ENCODE measurements around the gene BEAN1. TPM values are rescaled to one million over a fixed set of nuclear protein-coding genes. Genes with fewer than 3 reads are reported as not detected.

Gene BEAN1
- total RNA-seq, 1 experiment from 2014 or later, result 0.61 TPM

DNA sequence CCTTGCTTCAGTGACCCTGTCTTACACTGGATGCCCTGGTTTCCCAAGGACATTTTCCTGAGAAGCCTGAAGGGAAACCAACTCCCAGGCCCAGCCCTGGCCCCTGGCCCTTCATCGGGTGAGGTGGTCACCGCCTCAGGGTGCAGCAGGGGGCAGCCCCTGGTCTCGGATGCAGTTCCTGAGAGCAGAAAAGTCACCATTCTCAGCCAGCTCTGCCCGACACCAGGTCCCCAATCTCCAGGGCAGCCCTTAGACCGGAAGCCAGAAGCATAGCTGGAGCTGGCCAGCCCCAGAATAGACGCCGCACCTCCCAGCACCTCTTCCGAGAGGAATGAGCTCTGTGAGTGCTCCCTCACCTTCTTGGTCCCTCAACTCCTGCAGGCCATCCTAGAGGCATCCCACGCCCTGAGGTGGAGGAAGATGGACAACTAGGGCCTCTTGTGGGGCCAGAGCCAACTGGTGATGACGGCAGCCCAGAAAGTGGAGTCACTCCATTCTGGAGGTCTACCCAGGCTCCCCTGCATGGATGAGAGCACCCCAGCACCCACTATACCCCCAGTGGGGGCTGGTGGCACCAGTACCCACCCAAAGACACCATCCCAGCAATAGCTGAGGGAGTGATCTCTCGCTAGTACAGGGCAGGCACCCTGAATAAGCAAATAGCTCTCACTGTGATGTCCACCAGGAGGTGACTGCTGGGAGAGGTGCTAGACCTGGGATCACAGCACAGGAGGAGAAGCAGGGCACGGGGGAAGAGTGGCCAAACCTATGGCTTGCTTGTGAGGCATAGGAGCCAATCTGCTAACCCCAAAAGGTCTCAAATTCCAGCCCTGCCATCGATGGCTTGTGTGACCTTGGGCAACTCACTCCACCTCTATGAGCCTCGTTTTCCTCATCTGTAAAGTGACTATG lies 66.7 kb downstream of the BEAN1 start (continued):
- TF ChIP-seq, protein P1, sequence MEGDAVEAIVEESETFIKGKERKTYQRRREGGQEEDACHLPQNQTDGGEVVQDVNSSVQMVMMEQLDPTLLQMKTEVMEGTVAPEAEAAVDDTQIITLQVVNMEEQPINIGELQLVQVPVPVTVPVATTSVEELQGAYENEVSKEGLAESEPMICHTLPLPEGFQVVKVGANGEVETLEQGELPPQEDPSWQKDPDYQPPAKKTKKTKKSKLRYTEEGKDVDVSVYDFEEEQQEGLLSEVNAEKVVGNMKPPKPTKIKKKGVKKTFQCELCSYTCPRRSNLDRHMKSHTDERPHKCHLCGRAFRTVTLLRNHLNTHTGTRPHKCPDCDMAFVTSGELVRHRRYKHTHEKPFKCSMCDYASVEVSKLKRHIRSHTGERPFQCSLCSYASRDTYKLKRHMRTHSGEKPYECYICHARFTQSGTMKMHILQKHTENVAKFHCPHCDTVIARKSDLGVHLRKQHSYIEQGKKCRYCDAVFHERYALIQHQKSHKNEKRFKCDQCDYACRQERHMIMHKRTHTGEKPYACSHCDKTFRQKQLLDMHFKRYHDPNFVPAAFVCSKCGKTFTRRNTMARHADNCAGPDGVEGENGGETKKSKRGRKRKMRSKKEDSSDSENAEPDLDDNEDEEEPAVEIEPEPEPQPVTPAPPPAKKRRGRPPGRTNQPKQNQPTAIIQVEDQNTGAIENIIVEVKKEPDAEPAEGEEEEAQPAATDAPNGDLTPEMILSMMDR (IDR thresholded peaks at IDR 0.05 in 2 of 3, conservative IDR thresholded peaks at IDR 0.05 in 1 of 3; ENCODE audit: borderline replicate concordance in 1 of 3, insufficient read depth in 1 of 3, low read depth in 2 of 3, low read length in 2 of 3), result no peak
- TF ChIP-seq TCF7L2 (IDR thresholded peaks at IDR 0.05; ENCODE audit: borderline replicate concordance, extremely low read depth, insufficient read depth, insufficient read length), result no peak

DNA sequence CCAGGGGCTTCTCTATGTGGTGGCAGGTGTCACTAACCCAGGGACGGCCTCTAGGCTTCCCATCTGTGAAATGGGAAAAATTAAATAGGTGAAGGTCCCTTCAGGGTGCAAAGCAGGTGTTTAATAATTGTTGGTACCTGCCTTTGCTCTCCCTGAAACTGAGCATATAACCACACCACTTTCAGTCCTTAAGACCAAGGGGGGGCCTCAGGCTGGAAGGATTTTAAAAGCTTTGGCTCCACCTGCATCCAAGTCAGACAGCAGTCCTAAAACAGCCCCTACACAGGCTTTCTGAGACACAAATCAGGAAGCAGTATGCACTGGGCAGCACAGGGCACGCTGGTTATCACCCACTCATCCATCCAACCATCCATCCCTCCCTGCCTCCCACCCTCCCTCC lies 67.8 kb downstream of the BEAN1 start:
- ChIA-PET CTCF (no interaction called here), POLR2A (no interaction called here), RAD21 (ENCODE audit: low non-redundant PET in 1 of 2, low total read pairs in 2 of 2, uncharacterized antibody in 2 of 2, unreplicated experiment in 2 of 2) (no interaction called here)
- no peaks in the 10 kb centered on the region for H3K27me3 ChIP-seq (ENCODE audit: insufficient read depth, low read length)
- H3K4me2 ChIP-seq (ENCODE audit: low read length), result no peak overlapping the region
- no peaks in the 10 kb centered on the region for H3K36me3 ChIP-seq (ENCODE audit: control insufficient read depth in 1 of 2, insufficient read depth in 2 of 2, low read length in 2 of 2)
- H3K79me2 ChIP-seq (ENCODE audit: insufficient read depth, low read length), result no peaks in the 10 kb centered on the region
- intact Hi-C loops (cut with micrococcal nuclease), result no loop called here
- H3K9ac ChIP-seq (ENCODE audit: low read length), result no peak overlapping the region
- H2AFZ ChIP-seq (ENCODE audit: low read depth, low read length, poor library complexity, severe bottlenecking), result no peak overlapping the region
- H3K4me3 ChIP-seq (replicated peaks in 1 of 2; ENCODE audit: low read depth in 1 of 2, low read length in 2 of 2), result no peak overlapping the region
- no peak for DNase-seq (ENCODE audit: low read depth, low spot score)
- no peaks in the 10 kb centered on the region for H3K4me1 ChIP-seq (ENCODE audit: control insufficient read depth in 1 of 2, insufficient read depth in 2 of 2, low read length in 2 of 2)
- ATAC-seq, result no peak
- no peaks in the 10 kb centered on the region for H3K9me2 ChIP-seq (ENCODE audit: insufficient read depth)
- no peaks in the 10 kb centered on the region for H3K9me3 ChIP-seq (ENCODE audit: control insufficient read depth in 1 of 2, insufficient read depth in 1 of 2, low read depth in 1 of 2, low read length in 2 of 2)
- no TSS peak for BruUV-seq (replicated peaks)
- H4K20me1 ChIP-seq (ENCODE audit: insufficient read depth), result no peaks in the 10 kb centered on the region
- H3K27ac ChIP-seq (ENCODE audit: low read depth, low read length), result no peak overlapping the region
- TF ChIP-seq ELF1 (IDR thresholded peaks at IDR 0.05; ENCODE audit: borderline replicate concordance, low read depth) (no peak), EZH2phosphoT487 (IDR thresholded peaks at IDR 0.05; ENCODE audit: borderline replicate concordance) (no peak), ZNF274 (IDR thresholded peaks at IDR 0.05; ENCODE audit: low read depth, low read length) (no peak), JUND (IDR thresholded peaks at IDR 0.05) (no peak), ZFX (IDR thresholded peaks at IDR 0.05) (no peak), SP1 (IDR thresholded peaks at IDR 0.05; ENCODE audit: low read depth) (no peak), SIN3A (IDR thresholded peaks at IDR 0.05; ENCODE audit: low read depth) (no peak), YY1 (IDR thresholded peaks at IDR 0.05; ENCODE audit: extremely low read depth, insufficient replicate concordance, low read depth, low read length) (no peak), SRF (IDR thresholded peaks at IDR 0.05; ENCODE audit: low read depth) (no peak), RAD21 (IDR thresholded peaks at IDR 0.05; ENCODE audit: low read depth) (no peak), FOSL1 (IDR thresholded peaks at IDR 0.05; ENCODE audit: low read depth) (no peak)
- TF ChIP-seq, protein P2, sequence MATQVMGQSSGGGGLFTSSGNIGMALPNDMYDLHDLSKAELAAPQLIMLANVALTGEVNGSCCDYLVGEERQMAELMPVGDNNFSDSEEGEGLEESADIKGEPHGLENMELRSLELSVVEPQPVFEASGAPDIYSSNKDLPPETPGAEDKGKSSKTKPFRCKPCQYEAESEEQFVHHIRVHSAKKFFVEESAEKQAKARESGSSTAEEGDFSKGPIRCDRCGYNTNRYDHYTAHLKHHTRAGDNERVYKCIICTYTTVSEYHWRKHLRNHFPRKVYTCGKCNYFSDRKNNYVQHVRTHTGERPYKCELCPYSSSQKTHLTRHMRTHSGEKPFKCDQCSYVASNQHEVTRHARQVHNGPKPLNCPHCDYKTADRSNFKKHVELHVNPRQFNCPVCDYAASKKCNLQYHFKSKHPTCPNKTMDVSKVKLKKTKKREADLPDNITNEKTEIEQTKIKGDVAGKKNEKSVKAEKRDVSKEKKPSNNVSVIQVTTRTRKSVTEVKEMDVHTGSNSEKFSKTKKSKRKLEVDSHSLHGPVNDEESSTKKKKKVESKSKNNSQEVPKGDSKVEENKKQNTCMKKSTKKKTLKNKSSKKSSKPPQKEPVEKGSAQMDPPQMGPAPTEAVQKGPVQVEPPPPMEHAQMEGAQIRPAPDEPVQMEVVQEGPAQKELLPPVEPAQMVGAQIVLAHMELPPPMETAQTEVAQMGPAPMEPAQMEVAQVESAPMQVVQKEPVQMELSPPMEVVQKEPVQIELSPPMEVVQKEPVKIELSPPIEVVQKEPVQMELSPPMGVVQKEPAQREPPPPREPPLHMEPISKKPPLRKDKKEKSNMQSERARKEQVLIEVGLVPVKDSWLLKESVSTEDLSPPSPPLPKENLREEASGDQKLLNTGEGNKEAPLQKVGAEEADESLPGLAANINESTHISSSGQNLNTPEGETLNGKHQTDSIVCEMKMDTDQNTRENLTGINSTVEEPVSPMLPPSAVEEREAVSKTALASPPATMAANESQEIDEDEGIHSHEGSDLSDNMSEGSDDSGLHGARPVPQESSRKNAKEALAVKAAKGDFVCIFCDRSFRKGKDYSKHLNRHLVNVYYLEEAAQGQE (IDR thresholded peaks at IDR 0.05; ENCODE audit: low read depth), result no peak
- TF ChIP-seq, protein P1 (IDR thresholded peaks at IDR 0.05 in 2 of 3, conservative IDR thresholded peaks at IDR 0.05 in 1 of 3; ENCODE audit: borderline replicate concordance in 1 of 3, insufficient read depth in 1 of 3, low read depth in 2 of 3, low read length in 2 of 3), result no peak
- TF ChIP-seq, protein P3, sequence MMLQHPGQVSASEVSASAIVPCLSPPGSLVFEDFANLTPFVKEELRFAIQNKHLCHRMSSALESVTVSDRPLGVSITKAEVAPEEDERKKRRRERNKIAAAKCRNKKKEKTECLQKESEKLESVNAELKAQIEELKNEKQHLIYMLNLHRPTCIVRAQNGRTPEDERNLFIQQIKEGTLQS (IDR thresholded peaks at IDR 0.05), result no peak
- TF ChIP-seq, protein P4, sequence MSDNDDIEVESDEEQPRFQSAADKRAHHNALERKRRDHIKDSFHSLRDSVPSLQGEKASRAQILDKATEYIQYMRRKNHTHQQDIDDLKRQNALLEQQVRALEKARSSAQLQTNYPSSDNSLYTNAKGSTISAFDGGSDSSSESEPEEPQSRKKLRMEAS (IDR thresholded peaks at IDR 0.05), result no peak

Data from HCT116 (cell line).